Right renal cortex interstitium (tissue), 3 donors: ENCODE data around the gene DIDO1. TPM values are rescaled to one million over a fixed set of nuclear protein-coding genes. Genes with fewer than 3 reads are reported as not detected.
"Not testable (repeated sequence)": the region's sequence is repeated elsewhere in the genome, so short reads cannot be mapped to it uniquely, and the experiment has no call there.

Source experiments
- DNase-seq, 3 donors: peaks; one replicate each; pipeline ENCODE4 v3.0.0-alpha.2; 2013; ENCODE audit warnings: low read depth in 3 of 3, low spot score in 2 of 3
- polyA plus RNA-seq, 3 donors: library from polyadenylated mRNA; unstranded; fragments of 120-200 nt; gene quantifications; one replicate each; pipeline ENCODE4 v1.2.1, GENCODE V29; 2013; ENCODE audit not compliant: insufficient read length in 3 of 3

Gene DIDO1
- polyA plus RNA-seq, 3 donors = 49.0 to 58.6 (median 57.1) TPM

GRCh38 chr20:62860391-62860923, 65.8 kb downstream of the DIDO1 start:
- no peak for DNase-seq

GRCh38 chr20:62859721-62860120, 66.6 kb downstream of the DIDO1 start:
- no peak for DNase-seq

- DNase-seq = no peak
Observed at GRCh38 chr20:62858058-62858830, 68.1 kb downstream of the DIDO1 start.

- DNase-seq = no peak
Observed at GRCh38 chr20:62856931-62857619, 69.2 kb downstream of the DIDO1 start.

- DNase-seq = no peak
Observed at GRCh38 chr20:62855120-62855519, 71.2 kb downstream of the DIDO1 start.

- DNase-seq = no peak
Observed at GRCh38 chr20:62854121-62854520, 72.2 kb downstream of the DIDO1 start.

GRCh38 chr20:62853304-62853703, 73.0 kb downstream of the DIDO1 start:
- not testable (repeated sequence) for DNase-seq

- DNase-seq = no peak
Observed at GRCh38 chr20:62852841-62853240, 73.5 kb downstream of the DIDO1 start.

GRCh38 chr20:62852196-62852595, 74.1 kb downstream of the DIDO1 start:
- no peak for DNase-seq

GRCh38 chr20:62850333-62850974, 75.9 kb downstream of the DIDO1 start:
- no peak for DNase-seq

GRCh38 chr20:62849431-62849830, 76.9 kb downstream of the DIDO1 start:
- DNase-seq = no peak

GRCh38 chr20:62848917-62849316, 77.4 kb downstream of the DIDO1 start:
- DNase-seq = not testable (repeated sequence)

- no peak for DNase-seq
Observed at GRCh38 chr20:62846166-62846890, 80.0 kb downstream of the DIDO1 start.

- DNase-seq = no peak
Observed at GRCh38 chr20:62845416-62846160, 80.7 kb downstream of the DIDO1 start.

GRCh38 chr20:62844182-62844581, 82.1 kb downstream of the DIDO1 start:
- DNase-seq = no peak

GRCh38 chr20:62843656-62844055, 82.6 kb downstream of the DIDO1 start:
- DNase-seq = no peak

GRCh38 chr20:62841705-62842212, 84.5 kb downstream of the DIDO1 start:
- DNase-seq = no peak

GRCh38 chr20:62840244-62841197, 85.8 kb downstream of the DIDO1 start:
- DNase-seq = no peak

GRCh38 chr20:62839816-62840215, 86.5 kb downstream of the DIDO1 start:
- DNase-seq = no peak
